Heart right ventricle (tissue), 16 donors: Measurements from ENCODE around the gene NRARP. TPM values are rescaled to one million over a fixed set of nuclear protein-coding genes. Genes with fewer than 3 reads are reported as not detected.

Experiments
- ATAC-seq, 8 donors: fragments of 200-7000 bp; cut with Tn5 transposase; one replicate each; pipeline ENCODE4 v1.9.1; 2020; ENCODE audit warnings: mild to moderate bottlenecking in 8 of 8, moderate library complexity in 8 of 8, moderate number of reproducible peaks in 1 of 8
- DNase-seq, 2 donors: peaks; one replicate each; pipeline ENCODE4 v3.0.0-alpha.2; 2020
- H3K27ac ChIP-seq, 10 donors: fragments of 200-600 bp; sonication (generic) in 2 of 10; one replicate each; pipeline versions ENCODE4 v1.5.0 to v1.8.0; 2020 to 2022; ENCODE audit warnings: mild to moderate bottlenecking in 3 of 10
- H3K27me3 ChIP-seq, 7 donors: fragments of 200-600 bp; one replicate each; pipeline ENCODE4 v1.8.0; 2021 to 2022; ENCODE audit warnings: mild to moderate bottlenecking in 2 of 7
- H3K36me3 ChIP-seq, 9 donors: fragments of 200-600 bp; sonication (generic) in 1 of 9; one replicate each; pipeline versions ENCODE4 v1.5.0 to v1.8.0; 2020 to 2022; ENCODE audit warnings: mild to moderate bottlenecking in 2 of 9
- H3K4me1 ChIP-seq, 9 donors: fragments of 200-600 bp; sonication (generic) in 1 of 9; one replicate each; pipeline versions ENCODE4 v1.5.0 to v1.8.0; 2020 to 2022; ENCODE audit warnings: mild to moderate bottlenecking in 4 of 9
- H3K4me3 ChIP-seq, 10 donors: fragments of 200-600 bp; sonication (generic) in 2 of 10; one replicate each; pipeline versions ENCODE4 v1.5.0 to v1.8.0; 2020 to 2022; ENCODE audit warnings: mild to moderate bottlenecking in 7 of 10, moderate library complexity in 2 of 10
- H3K9me3 ChIP-seq, 11 donors: fragments of 200-600 bp in 10 of 11; sonication (generic) in 2 of 11; one replicate each; pipeline versions ENCODE4 v1.5.0 to v1.8.0; 2013 to 2022; ENCODE audit warnings: mild to moderate bottlenecking in 2 of 11, control low read depth in 1 of 11, moderate library complexity in 1 of 11
- WGBS, 2 donors: extraction: QIAGEN DNeasy Blood & Tissue Kit; methylation state at CpG; one replicate each; pipeline ENCODE4 v1.1.7; 2013; ENCODE audit warnings: inconsistent platforms in 1 of 2; 5-methylcytosine and 5-hydroxymethylcytosine counted together
- intact Hi-C, 10 donors: fragments of 100-400 bp; cut with DNase I; formaldehyde crosslinking; loops; one replicate each; pipeline versions ENCODE4 v1.11.1 to v1.14.2; 2022
- polyA plus RNA-seq, 2 donors: library from polyadenylated mRNA; stranded (reverse); fragments of 200-250 nt; gene quantifications; one replicate each; pipeline ENCODE4 v1.2.3, GENCODE V29; 2013
- total RNA-seq, 10 donors: library from RNA; stranded (reverse); fragmentation: NEBNext Ultra II Directional in 3 of 10; extraction: Animal tissue kit (Norgen Biotek cat#: 25700) in 3 of 10; gene quantifications; one replicate each; pipeline versions ENCODE4 v1.2.1 to v1.2.4, GENCODE V29; 2021 to 2023
- TF ChIP-seq, protein P1 (sequence below), 9 donors: fragments of 200-600 bp; sonication (generic) in 2 of 9; IDR thresholded peaks; one replicate each; pipeline versions ENCODE4 v1.5.0 to v1.8.0; 2021 to 2022; ENCODE audit warnings: antibody characterized with exemption in 9 of 9, mild to moderate bottlenecking in 5 of 9, moderate library complexity in 1 of 9
- donor health status: Arrhythmogenic right ventricular cardiomyopathy.
- donor health status: ischemic (EF 13 %, LVEDD 7.1; RV severe dilation, severe dysfunction).
- donor health status: healthy with polysubstance abuse.
- donor health status: DM: no; HTN: yes; CAD: no.
- donor health status: DM: no; HTN: no; CAD: no.
- donor health status: ischemic (EF 25% LVEDD 6.9; RV normal size, moderate dysfunction).
- donor health status: ischemic (EF 25% LVEDD 5.7; RV mildly dilated, moderate dysfunction).
- donor health status: healthy.
- donor health status: DM: yes; HTN: yes; CAD: no.
- donor health status: Ischemic cardiomyopathy.
- donor health status: ischemic (EF 35%, LVEDD 5.7; RV mildly dilated, moderate dysfunction).
- donor health status: nonischemic (EF 11% LVEDD 7.7; RV severe dilation, severe dysfunction).
- donor health status: DM: yes; HTN: yes; CAD: no.
- donor health status: PGD.
- donor health status: ischemic (EF 29% LVEDD 5.4; RV normal size, mild dysfunction).
- donor health status: nonischemic (EF 23%, LVEDD 6.1; RV moderate dilation, normal function).

Gene NRARP
- total and polyA plus RNA-seq, 12 donors = 2.0 to 20.8 (median 11.1) TPM

DNA sequence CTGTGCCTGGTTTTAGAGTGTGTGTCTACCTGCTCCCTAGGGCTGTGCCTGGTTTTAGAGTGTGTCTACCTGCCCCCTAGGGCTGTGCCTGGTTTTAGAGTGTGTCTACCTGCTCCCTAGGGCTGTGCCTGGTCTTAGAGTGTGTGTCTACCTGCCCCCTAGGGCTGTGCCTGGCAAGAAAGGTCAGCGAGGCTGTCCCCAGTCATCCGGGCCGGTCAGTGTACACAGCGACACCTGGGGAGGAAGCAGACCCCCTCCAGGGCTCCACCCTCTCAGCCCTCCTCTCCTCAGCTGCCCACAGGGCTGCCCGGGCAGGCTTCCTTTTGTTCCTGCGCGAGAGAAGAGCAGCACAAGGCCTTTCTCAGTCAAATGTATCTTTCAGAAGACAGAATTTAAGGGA, 4.1 kb downstream of the NRARP start:
- H3K27ac ChIP-seq = peak overlapping the region; percentile 61 to 94 (median 90)
- intact Hi-C loops = loop anchor here in 5 of 10 donors (5.0 to 10.0 kb wide), 3 partner anchors 89 to 227 kb away; partner anchors contain the start of gene ENTPD8 (in 1 of the 5)
- peaks cover 0 to 85% (median 16%) of the 10 kb centered on the region in 7 donors for H3K27me3 ChIP-seq

DNA sequence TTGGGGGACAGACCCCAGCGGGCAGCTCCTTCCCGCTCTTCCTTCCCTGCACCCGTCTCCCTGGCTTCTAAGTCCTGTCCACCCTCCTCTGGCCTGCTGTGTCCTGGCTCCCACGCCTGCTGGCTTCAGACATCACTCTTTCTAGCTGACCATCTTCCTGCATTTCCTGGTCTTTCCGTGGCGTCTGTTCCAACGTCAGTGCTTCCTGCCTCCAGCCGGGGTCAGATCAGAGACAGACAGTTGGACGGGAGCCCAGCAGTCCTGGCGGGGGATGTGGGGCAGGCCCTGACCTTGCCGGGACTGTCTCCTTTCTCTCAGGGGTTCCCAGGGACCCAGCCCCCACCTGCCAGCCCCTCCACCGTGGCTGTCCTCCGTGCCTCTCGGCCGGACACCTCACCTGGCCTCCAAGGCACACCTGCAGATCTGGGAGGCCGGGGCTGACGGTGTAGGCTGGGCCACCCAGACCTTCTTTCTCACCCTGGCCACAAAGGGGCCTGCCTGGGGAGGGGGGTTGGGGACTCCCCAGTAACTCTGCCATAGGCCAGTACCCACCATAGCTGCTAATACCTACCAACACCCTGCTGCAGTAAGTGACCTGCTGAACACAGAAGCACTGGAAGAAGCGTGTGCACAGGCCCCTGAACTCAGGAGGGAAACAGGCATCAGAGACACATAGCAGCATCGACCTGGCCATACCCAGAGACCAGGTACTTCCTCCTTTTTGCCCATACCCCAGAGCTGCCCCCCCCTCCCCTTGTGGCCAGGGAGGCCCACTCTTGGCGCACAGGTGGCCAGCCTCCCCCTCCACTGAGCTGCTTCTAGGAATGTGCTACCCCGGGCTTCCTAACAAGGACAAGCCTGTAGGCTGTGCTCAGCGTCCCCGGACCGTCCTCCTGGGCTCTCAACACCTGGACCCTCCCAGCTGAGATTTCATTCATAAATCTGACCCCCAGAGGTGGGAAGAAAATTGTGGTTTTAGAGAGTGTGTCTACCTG, 5.1 kb downstream of the NRARP start:
- 40 to 49% methylated on average over 24 of the region's 24 CpGs for WGBS, 2 donors
- peak; percentile 39 to 78 (median 62) for ATAC-seq
- peak; percentile 82 to 93 for DNase-seq
- H3K36me3 ChIP-seq = peaks cover 0 to 10% (median 0%) of the 10 kb centered on the region in 9 donors
- peaks cover 0 to 80% (median 16%) of the 10 kb centered on the region in 7 donors for H3K27me3 ChIP-seq
- TF ChIP-seq, protein P1, sequence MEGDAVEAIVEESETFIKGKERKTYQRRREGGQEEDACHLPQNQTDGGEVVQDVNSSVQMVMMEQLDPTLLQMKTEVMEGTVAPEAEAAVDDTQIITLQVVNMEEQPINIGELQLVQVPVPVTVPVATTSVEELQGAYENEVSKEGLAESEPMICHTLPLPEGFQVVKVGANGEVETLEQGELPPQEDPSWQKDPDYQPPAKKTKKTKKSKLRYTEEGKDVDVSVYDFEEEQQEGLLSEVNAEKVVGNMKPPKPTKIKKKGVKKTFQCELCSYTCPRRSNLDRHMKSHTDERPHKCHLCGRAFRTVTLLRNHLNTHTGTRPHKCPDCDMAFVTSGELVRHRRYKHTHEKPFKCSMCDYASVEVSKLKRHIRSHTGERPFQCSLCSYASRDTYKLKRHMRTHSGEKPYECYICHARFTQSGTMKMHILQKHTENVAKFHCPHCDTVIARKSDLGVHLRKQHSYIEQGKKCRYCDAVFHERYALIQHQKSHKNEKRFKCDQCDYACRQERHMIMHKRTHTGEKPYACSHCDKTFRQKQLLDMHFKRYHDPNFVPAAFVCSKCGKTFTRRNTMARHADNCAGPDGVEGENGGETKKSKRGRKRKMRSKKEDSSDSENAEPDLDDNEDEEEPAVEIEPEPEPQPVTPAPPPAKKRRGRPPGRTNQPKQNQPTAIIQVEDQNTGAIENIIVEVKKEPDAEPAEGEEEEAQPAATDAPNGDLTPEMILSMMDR (IDR thresholded peaks at IDR 0.05) = no peak
- H3K4me3 ChIP-seq = peak overlapping the region; percentile 6 to 87 (median 54)
- intact Hi-C loops = loop anchor here in 5 of 10 donors (5.0 to 10.0 kb wide), 3 partner anchors 90 to 228 kb away; partner anchors contain the start of gene ENTPD8 (in 1 of the 5)
- peak overlapping the region; percentile 80 to 94 (median 90) for H3K27ac ChIP-seq
- H3K9me3 ChIP-seq = peaks cover 0 to 4% (median 0%) of the 10 kb centered on the region in 11 donors
- H3K4me1 ChIP-seq = peaks cover 5 to 65% (median 47%) of the 10 kb centered on the region in 9 donors

More for the DNA sequence above, 4.1 kb downstream of the NRARP start:
- 54 to 61% methylated on average over 7 of the region's 7 CpGs for WGBS, 2 donors
- DNase-seq (no peak), ATAC-seq (no peak)
- Histone ChIP-seq H3K4me3 (peak overlapping the region in 9 of 10 donors; percentile 55 to 87 (median 72)), H3K9me3 (peaks cover 0 to 4% (median 0%) of the 10 kb centered on the region in 11 donors), H3K36me3 (peaks cover 0 to 10% (median 0%) of the 10 kb centered on the region in 9 donors), H3K4me1 (peaks cover 6 to 71% (median 52%) of the 10 kb centered on the region in 9 donors)
- TF ChIP-seq, protein P1 (IDR thresholded peaks at IDR 0.05) = no peak

DNA sequence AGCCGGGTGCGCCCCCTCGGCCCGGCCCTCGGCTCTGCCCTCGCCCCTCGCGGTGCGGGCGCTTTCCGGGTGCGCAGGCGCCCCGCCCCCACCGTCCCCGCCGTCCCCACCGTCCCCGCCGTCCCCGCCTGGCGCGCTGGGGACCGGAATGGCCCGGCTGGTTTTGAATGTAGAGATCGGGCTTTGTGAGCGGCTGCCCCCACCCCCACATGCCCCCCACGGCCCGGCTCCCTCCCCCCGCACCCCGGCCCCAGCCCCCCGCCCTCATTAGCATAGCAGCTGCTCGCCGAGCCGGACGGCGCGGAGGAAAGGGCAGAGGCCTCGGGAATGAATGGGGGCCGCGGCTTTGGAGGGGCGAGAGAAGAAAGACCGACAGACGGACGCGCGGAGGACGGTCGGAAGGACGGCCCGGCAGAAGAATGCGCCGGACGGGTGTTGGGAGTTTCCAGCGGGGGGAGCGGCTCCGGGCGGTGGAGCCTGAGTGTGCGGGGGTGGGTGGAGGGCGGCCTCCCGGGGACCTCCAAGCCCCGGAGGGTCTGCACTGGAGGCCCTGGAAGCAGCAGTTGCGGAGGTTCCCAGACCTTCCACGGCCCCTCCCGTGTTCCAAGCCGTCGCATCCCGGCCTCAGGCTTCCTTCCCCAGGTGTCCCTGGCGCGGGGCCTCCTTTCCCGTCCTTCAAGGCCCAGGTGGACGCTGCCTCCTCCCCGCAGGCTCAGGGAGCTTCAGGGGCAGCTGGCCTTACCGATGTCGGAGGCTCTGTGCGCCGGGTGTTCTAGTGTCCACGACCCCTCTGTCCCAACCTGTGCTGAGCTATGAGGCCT, 6.0 kb downstream of the NRARP start:
- peak overlapping the region; percentile 80 to 94 (median 90) for H3K27ac ChIP-seq
- intact Hi-C loops = loop anchor here in 7 of 10 donors (2.0 to 10.0 kb wide), 5 partner anchors 91 to 229 kb away; partner anchors contain the start of gene ENTPD8 (in 1 of the 7)
- WGBS, 2 donors = 7 to 8% methylated on average over 65 to 78 of the region's 78 CpGs
- peaks cover 0 to 4% (median 0%) of the 10 kb centered on the region in 11 donors for H3K9me3 ChIP-seq
- H3K4me3 ChIP-seq = peak overlapping the region; percentile 6 to 87 (median 54)
- peak; percentile 29 to 32 for DNase-seq
- peak in 4 of 8 donors; percentile 2 to 18 (median 5) for ATAC-seq
- H3K27me3 ChIP-seq = peaks cover 0 to 73% (median 16%) of the 10 kb centered on the region in 7 donors
- peaks cover 5 to 61% (median 42%) of the 10 kb centered on the region in 9 donors for H3K4me1 ChIP-seq
- peaks cover 0 to 10% (median 0%) of the 10 kb centered on the region in 9 donors for H3K36me3 ChIP-seq
- TF ChIP-seq, protein P1 (IDR thresholded peaks at IDR 0.05) = no peak
